WTC11 (cell line): ENCODE measurements around the gene SNX5. TPM values are rescaled to one million over a fixed set of nuclear protein-coding genes. Genes with fewer than 3 reads are reported as not detected.

Experiments used
- ATAC-seq: fragments of 200-7000 bp; cut with Tn5 transposase; 2 replicates; pipeline ENCODE4 v1.10.0; 2021; ENCODE audit warnings: mild to moderate bottlenecking, moderate library complexity
- CTCF ChIA-PET: fragments of 300-600 bp; sonication (Branson Sonifier 250); formaldehyde crosslinking; loops from one replicate; lab custom pipeline; 2021; ENCODE audit warnings: antibody characterized with exemption; lab: Charles Lee
- POLR2A ChIA-PET: fragments of 350-600 bp; sonication (Branson Sonifier 250); formaldehyde crosslinking; loops from one replicate; lab custom pipeline; 2021; ENCODE audit warnings: antibody characterized with exemption; lab: Charles Lee
- DNase-seq: peaks from one replicate; pipeline ENCODE4 v3.0.0; 2021; ENCODE audit warnings: low spot score
- H3K27ac Mint-ChIP-seq: 2 replicates; pipeline ENCODE4 v1.8.0; 2021; ENCODE audit warnings: mixed read lengths
- H3K27me3 Mint-ChIP-seq: 2 replicates; pipeline ENCODE4 v1.8.0; 2021; ENCODE audit warnings: low read depth, mild to moderate bottlenecking, moderate library complexity, mixed read lengths
- H3K36me3 Mint-ChIP-seq: 2 replicates; pipeline ENCODE4 v1.8.0; 2021; ENCODE audit warnings: mixed read lengths
- H3K4me1 Mint-ChIP-seq: 2 replicates; pipeline ENCODE4 v1.8.0; 2022; ENCODE audit warnings: mixed read lengths
- H3K4me3 Mint-ChIP-seq: 2 replicates; pipeline ENCODE4 v1.8.0; 2021; ENCODE audit warnings: mild to moderate bottlenecking, moderate library complexity, mixed read lengths
- H3K9me3 Mint-ChIP-seq: 2 replicates; pipeline ENCODE4 v1.8.0; 2021; ENCODE audit warnings: mixed read lengths
- ARID4B ChIP-seq: sonication (generic); formaldehyde crosslinking; IDR thresholded peaks from 2 replicates; pipeline ENCODE4 v1.8.0; 2023; ENCODE audit warnings: missing genetic modification reagents, mild to moderate bottlenecking, borderline replicate concordance
- ATF3 ChIP-seq: sonication (generic); formaldehyde crosslinking; conservative IDR thresholded peaks from 2 replicates; pipeline ENCODE4 v1.8.1; 2022; ENCODE audit warnings: mild to moderate bottlenecking, missing genetic modification reagents
- ATF6 ChIP-seq: sonication (generic); formaldehyde crosslinking; IDR thresholded peaks from 2 replicates; pipeline ENCODE4 v1.8.1; 2023; ENCODE audit warnings: mild to moderate bottlenecking, missing genetic modification reagents
- CDX4 ChIP-seq: fragments of 250-450 bp; sonication (Bioruptor Pico); IDR thresholded peaks from 2 replicates; pipeline ENCODE4 v1.9.0; 2021; ENCODE audit warnings: moderate library complexity, mild to moderate bottlenecking, inconsistent platforms, borderline replicate concordance
- E2F5 ChIP-seq: sonication (generic); formaldehyde crosslinking; IDR thresholded peaks from 2 replicates; pipeline ENCODE4 v1.8.1; 2022; ENCODE audit warnings: mild to moderate bottlenecking, moderate library complexity, missing genetic modification reagents
- IRF1 ChIP-seq: sonication (generic); formaldehyde crosslinking; IDR thresholded peaks from 2 replicates; pipeline ENCODE4 v1.8.0; 2023; ENCODE audit warnings: missing genetic modification reagents
- IRF2 ChIP-seq: sonication (generic); formaldehyde crosslinking; IDR thresholded peaks from 2 replicates; pipeline ENCODE4 v1.8.0; 2022; ENCODE audit warnings: low read depth, missing genetic modification reagents, borderline replicate concordance
- MXD4 ChIP-seq: fragments of 250-450 bp; sonication (Bioruptor Pico); IDR thresholded peaks from 2 replicates; pipeline ENCODE4 v1.8.0; 2021; ENCODE audit warnings: mild to moderate bottlenecking, moderate library complexity, borderline replicate concordance
- SMAD3 ChIP-seq: sonication (generic); formaldehyde crosslinking; IDR thresholded peaks from 2 replicates; pipeline ENCODE4 v1.8.0; 2022; ENCODE audit warnings: missing genetic modification reagents, mild to moderate bottlenecking, borderline replicate concordance
- ZNF138 ChIP-seq: sonication (generic); formaldehyde crosslinking; conservative IDR thresholded peaks from 2 replicates; pipeline ENCODE4 v1.8.1; 2022; ENCODE audit warnings: mild to moderate bottlenecking, moderate library complexity, missing genetic modification reagents
- ZNF232 ChIP-seq: sonication (generic); formaldehyde crosslinking; IDR thresholded peaks from 2 replicates; pipeline ENCODE4 v1.8.0; 2022; ENCODE audit warnings: mild to moderate bottlenecking, missing genetic modification reagents
- ZNF317 ChIP-seq: sonication (generic); formaldehyde crosslinking; IDR thresholded peaks from 2 replicates; pipeline ENCODE4 v1.8.1; 2023; ENCODE audit warnings: low read depth, mild to moderate bottlenecking, moderate library complexity, missing genetic modification reagents, borderline replicate concordance
- ZNF423 ChIP-seq: fragments of 250-450 bp; sonication (Bioruptor Pico); IDR thresholded peaks from 2 replicates; pipeline ENCODE4 v2.1.2; 2022; ENCODE audit warnings: mild to moderate bottlenecking, moderate library complexity
- ZNF532 ChIP-seq: fragments of 250-450 bp; sonication (Bioruptor Pico); IDR thresholded peaks from 2 replicates; pipeline ENCODE4 v1.9.0; 2021; ENCODE audit warnings: mild to moderate bottlenecking, borderline replicate concordance
- ZNF671 ChIP-seq: fragments of 250-450 bp; sonication (Bioruptor Pico); IDR thresholded peaks from 2 replicates; pipeline ENCODE4 v1.8.0; 2021; ENCODE audit warnings: mild to moderate bottlenecking
- ZSCAN18 ChIP-seq: fragments of 250-450 bp; sonication (Bioruptor Pico); IDR thresholded peaks from 2 replicates; pipeline ENCODE4 v2.1.2; 2022; ENCODE audit warnings: mild to moderate bottlenecking, moderate library complexity
- total RNA-seq: library from RNA; stranded (reverse); gene quantifications from 3 replicates; pipeline ENCODE4 v1.2.3, GENCODE V29; 2021

Gene SNX5
- total RNA-seq, 1 experiment from 2014 or later: 192 TPM

GRCh38 chr20:18018100-18018499 is 49.5 kb upstream of the SNX5 start:
- CTCF ChIA-PET: interaction anchor here (1.1 kb wide), 1 partner anchor 47 kb away, joined by 3 read pairs; no protein-coding TSS in a partner anchor
- DNase-seq: no peak

More at GRCh38 chr20:18018100-18018499, 49.5 kb upstream of the SNX5 start:
- Mint-ChIP-seq H3K36me3 (peaks cover 12% of the 10 kb centered on the region), H3K27me3 (no peaks in the 10 kb centered on the region; the same call in 1 of the 2 replicates), H3K4me3 (no peak overlapping the region), H3K9me3 (no peaks in the 10 kb centered on the region)
- POLR2A ChIA-PET: no interaction called here
- TF ChIP-seq SMAD3 (CRISPR knock-in tag) (no peak), ZNF532 (no peak), MXD4 (no peak), IRF2 (no peak), ARID4B (CRISPR knock-in tag) (no peak), E2F5 (CRISPR knock-in tag) (no peak), ZNF423 (CRISPR knock-in tag) (no peak), ATF3 (CRISPR knock-in tag) (no peak), IRF1 (CRISPR knock-in tag) (no peak), ZNF317 (no peak), ZNF138 (CRISPR knock-in tag) (no peak), ATF6 (CRISPR knock-in tag) (no peak), ZNF671 (no peak), ZSCAN18 (no peak), CDX4 (CRISPR knock-in tag) (no peak), ZNF232 (CRISPR knock-in tag) (no peak)
- TF ChIP-seq, all 79 proteins: peak for 0
- ATAC-seq: no peak
- Mint-ChIP-seq H3K4me1 (no peaks in the 10 kb centered on the region), H3K27ac (no peak overlapping the region)
